Fibroblast of the conjunctiva (primary cell): ENCODE results near the gene FKBP8.
"Not testable (repeated sequence)": the region's sequence is repeated elsewhere in the genome, so short reads cannot be mapped to it uniquely, and the experiment has no call there.

Experiments
- DNase-seq: peaks from one replicate; pipeline ENCODE4 v3.0.0-alpha.2; 2010; ENCODE audit warnings: low read depth

The FKBP8 gene

GRCh38 chr19:18542941-18543813 lies at the start of gene FKBP8:
FKBP8 (minus strand) TSS chr19:18543573; CDS start chr19:18541970, 1,603 bp downstream.
- peak; percentile 71 for DNase-seq

GRCh38 chr19:18592732-18593131 lies 49.4 kb upstream of the FKBP8 start:
- DNase-seq: not testable (repeated sequence)

- DNase-seq: peak; percentile 92
Observed at GRCh38 chr19:18591735-18592385, 48.5 kb upstream of the FKBP8 start.

- peak; percentile 91 for DNase-seq
Observed at GRCh38 chr19:18590273-18591272, 47.2 kb upstream of the FKBP8 start.

GRCh38 chr19:18589380-18590272 lies 46.3 kb upstream of the FKBP8 start:
- peak; percentile 29 for DNase-seq

- DNase-seq: peak; percentile 72
Observed at GRCh38 chr19:18588611-18589379, 45.4 kb upstream of the FKBP8 start, which contains the start of gene REX1BD. REX1BD (plus strand) TSS chr19:18588798; CDS start chr19:18588802, 4 bp downstream.

- DNase-seq: no peak
Observed at GRCh38 chr19:18587962-18588610, 44.7 kb upstream of the FKBP8 start.

- DNase-seq: no peak
Observed at GRCh38 chr19:18587561-18587960, 44.2 kb upstream of the FKBP8 start.

GRCh38 chr19:18586306-18586705 lies 42.9 kb upstream of the FKBP8 start:
- DNase-seq: no peak

GRCh38 chr19:18580311-18580710 lies 36.9 kb upstream of the FKBP8 start:
- no peak for DNase-seq

- DNase-seq: no peak
Observed at GRCh38 chr19:18577365-18577914, 34.1 kb upstream of the FKBP8 start.

GRCh38 chr19:18576383-18576782 lies 33.0 kb upstream of the FKBP8 start:
- DNase-seq: no peak

GRCh38 chr19:18574691-18575291 lies 31.4 kb upstream of the FKBP8 start:
- DNase-seq: no peak

GRCh38 chr19:18571564-18572344 lies 28.4 kb upstream of the FKBP8 start, which contains the start of gene UBA52:
UBA52 (plus strand) TSS chr19:18571857; CDS start chr19:18573301, 1,444 bp downstream.
- peak; percentile 91 for DNase-seq

GRCh38 chr19:18568367-18568766 lies 25.0 kb upstream of the FKBP8 start:
- DNase-seq: no peak

- DNase-seq: no peak
Observed at GRCh38 chr19:18566953-18567352, 23.6 kb upstream of the FKBP8 start.

- no peak for DNase-seq
Observed at GRCh38 chr19:18562086-18562485, 18.7 kb upstream of the FKBP8 start.

- no peak for DNase-seq
Observed at GRCh38 chr19:18559685-18560084, 16.3 kb upstream of the FKBP8 start.
